ENCODE data around the gene DMC1.
A peak's percentile ranks its signal among the peaks of the same experiment; 100 is the strongest.

DMC1 gene

GRCh38 chr22:38567531-38568285 lies 2.3 kb downstream of the DMC1 start:
- no peak for DNase-seq (ENCODE audit: low read depth)

GRCh38 chr22:38566726-38567504 lies 3.1 kb downstream of the DMC1 start:
- DNase-seq (ENCODE audit: low read depth): no peak

DNA sequence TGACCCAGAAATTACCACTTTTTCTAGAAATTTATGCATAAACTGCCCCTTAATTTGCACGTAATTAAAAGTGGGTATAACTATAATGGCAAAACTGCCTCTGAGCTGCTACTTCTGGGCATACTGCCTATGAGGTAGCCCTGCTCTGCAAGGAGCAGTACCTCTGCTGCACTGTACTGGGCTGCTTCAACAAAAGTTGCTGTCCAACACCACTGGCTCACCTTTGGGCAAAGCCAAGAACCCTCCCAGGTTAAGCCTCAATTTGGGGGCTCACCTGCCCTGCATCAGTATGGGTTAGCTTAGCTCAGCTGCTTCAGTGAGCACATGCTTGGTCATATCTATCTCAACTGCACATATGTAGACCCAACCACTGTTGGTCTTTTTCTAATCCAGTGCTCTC lies 4.5 kb downstream of the DMC1 start:
- DNase-seq (ENCODE audit: low read depth): no peak

- DNase-seq (ENCODE audit: low read depth): no peak
Observed at GRCh38 chr22:38564669-38565068, 5.3 kb downstream of the DMC1 start.

- DNase-seq (ENCODE audit: low read depth): no peak
Observed at GRCh38 chr22:38554281-38554680, 15.7 kb downstream of the DMC1 start.

DNA sequence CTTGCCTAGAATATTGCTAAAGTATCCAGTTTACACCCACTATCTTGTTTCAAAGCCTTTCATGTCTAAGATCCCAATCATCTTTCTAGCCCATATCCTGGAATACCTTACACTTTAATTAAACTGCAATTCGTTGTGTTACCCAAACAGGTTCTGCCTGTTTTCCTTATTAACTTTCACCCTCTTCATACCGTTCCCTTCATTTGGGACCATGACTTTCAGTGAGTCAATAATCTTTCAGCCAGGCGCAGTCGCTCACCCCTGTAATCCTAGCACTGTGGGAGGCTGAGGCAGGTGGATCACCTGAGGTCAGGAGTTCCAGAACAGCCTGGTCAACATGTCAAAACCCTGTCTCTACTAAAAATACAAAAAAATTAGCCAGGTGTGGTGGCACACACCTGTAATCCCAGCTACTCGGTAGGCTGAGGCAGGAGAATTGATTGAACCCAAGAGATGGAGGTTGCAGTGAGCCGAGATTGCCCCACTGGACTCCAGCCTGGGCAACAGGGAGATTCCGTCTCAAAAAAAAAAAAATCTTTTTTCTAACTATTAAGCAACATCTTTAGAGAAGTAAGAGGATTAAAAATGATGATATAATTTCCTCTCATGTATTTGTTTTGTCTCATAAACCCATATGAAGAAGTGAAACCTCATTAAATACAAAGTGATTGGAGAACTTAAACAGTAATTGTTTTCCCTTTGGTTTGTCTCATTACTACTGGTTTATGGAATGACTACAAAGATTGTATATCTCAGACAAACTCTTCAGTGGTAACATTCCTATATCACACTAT lies 20.7 kb downstream of the DMC1 start:
- DNase-seq (ENCODE audit: low read depth): no peak

- DNase-seq (ENCODE audit: low read depth): no peak
Observed at GRCh38 chr22:38540701-38541100, 29.3 kb downstream of the DMC1 start.

DNA sequence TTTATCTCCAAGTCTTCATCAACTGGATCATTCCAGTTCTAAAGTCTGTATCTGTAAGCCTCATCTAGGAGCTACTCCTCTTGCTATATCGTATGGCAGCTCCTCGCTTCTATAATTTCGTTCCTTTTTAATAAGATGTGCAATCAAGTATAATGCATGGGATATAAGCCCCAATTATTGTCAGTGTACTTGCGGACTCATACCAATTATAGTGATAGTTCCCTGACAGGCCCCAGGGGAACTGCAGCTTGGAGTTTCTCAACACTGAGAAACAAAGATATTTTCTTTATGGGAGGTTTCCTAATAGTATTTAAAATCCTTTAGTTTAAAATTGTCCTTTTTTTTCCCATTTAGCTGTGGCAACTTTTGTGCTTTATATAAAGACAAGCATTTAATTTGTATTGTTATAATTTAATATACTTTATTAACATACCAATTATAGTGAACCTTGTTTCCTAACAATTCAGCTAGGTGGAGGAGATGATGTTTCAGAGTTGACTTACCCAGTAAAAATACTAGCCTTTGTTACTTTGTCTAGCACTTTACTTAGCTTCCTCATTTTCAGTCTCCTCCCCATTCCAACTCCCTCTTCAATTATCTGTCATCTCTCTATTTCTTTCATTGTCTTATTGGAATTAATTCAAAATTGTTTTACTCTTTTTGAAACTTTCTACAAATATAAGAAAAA lies 38.6 kb downstream of the DMC1 start:
- DNase-seq (ENCODE audit: low read depth): no peak

GRCh38 chr22:38524429-38524828 lies 45.6 kb downstream of the DMC1 start:
- DNase-seq (ENCODE audit: low read depth): no peak

DNA sequence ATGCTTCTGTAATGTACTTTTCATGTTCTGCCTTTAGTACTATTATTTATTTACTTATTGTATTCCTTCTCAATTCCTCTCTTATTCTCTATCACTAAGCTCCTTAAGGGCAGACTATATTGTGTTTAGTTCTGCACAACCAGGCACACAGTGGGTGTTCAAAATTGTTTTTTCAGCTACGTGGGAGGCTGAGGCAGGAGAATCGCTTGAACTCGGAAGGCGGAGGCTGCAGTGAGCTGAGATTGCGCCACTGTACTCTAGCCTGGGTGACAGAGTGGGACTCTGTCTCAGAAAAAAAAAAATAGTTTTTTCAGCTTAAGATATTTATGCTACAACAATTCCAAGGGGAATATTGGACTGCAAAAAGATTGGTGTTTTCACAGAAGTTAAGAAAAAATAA lies 46.5 kb downstream of the DMC1 start:
- DNase-seq (ENCODE audit: low read depth): no peak

DNA sequence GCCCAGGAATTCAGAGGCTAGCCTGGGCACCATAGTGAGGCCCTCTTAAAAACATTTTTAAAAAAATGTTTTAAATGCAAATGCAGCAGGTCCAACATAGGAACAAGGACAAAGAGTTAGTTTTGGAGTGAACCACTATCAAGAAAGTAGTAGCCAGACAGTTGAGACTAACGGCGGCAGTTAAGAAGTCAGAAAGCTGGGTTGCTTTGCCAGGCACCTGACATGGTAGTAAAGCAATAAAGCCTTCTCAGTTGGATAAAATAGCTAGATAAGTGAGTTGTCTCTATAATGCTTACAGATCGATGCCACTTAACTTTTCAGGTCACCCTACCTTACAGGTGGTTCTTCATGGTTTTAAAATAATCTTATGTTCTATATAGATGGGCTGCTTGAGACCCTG lies 47.0 kb downstream of the DMC1 start:
- no peak for DNase-seq (ENCODE audit: low read depth)

- DNase-seq (ENCODE audit: low read depth): no peak
Observed at GRCh38 chr22:38519453-38520250, 50.3 kb downstream of the DMC1 start.

DNA sequence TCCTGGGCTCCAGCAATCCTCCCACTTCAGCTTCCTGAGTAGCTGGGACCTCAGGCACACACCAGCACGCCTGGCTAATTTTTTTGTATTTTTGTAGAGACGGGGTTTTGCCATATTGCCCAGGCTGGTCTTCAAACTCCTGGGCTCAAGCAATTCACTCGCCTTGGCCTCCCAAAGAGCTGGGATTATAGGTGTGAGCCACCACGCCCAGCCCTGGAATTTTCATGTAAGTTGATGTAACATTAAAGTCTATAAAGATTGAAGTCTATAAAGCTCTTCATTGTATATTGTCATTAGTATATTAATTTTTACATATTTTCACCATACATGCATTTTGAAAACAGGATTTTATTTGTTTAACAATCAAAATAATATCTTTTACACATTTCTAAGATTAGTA lies 51.4 kb downstream of the DMC1 start:
- DNase-seq (ENCODE audit: low read depth): no peak

- DNase-seq (ENCODE audit: low read depth): no peak
Observed at GRCh38 chr22:38513063-38513462, 56.9 kb downstream of the DMC1 start.

DNA sequence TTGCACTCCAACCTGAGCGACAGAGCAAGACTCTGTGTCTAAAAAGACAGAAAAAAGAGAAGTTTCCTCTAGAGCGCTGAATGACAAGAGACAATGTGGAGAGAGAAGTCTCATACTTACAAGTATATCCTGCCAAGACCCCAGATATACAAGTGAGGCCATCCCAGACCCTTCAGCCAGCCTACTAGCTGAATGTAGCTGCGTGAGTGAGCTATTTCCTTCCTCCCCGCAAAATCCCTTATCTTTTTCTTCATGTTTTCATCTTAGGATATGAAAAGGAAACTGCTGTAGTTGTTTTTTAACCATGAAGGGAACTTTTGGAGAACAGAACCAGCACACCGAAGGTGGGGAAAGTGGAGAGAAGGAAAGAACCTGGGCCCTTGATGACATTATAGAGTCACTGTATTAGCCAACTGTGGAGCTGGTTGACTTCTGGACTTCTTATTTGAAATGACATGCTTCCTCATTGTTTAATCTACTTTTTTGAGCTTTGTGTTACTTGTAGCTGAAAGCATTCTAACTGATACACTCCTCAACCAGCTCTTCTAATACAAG lies 59.5 kb downstream of the DMC1 start:
- no peak for DNase-seq (ENCODE audit: low read depth)

- DNase-seq (ENCODE audit: low read depth): peak; percentile 86
Observed at GRCh38 chr22:38506118-38506962, 63.6 kb downstream of the DMC1 start, which contains the start of gene DDX17. Gene DDX17, minus strand, starts transcription at chr22:38506311.

DNA sequence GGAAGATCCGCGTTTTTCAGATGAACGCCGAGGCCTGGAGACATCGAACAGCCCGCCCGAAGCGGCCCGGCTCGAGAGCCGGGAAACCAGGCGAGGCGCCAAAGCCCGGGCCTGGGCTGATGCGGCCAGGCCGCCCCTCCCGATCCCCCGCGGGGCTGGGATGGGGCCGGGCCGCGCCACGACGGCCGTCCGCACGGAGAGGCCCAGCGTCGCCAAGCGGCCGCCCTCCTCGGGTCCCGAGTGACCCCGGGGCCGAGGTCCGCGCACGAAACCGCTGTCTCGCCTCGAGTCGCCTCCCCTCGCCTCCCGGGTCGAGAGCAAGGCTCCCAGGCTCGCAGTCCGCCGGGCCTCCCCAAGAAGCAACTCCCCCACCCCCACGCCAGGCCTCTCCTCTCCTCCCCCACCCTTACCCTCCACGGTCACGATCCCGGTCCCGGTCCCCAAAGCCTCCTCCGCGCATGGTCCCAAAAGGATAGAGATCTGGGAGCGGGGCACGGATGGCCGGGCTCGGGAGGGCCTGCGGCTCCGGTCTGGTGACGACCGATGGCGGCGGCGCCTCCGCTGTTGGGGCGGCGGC lies 64.4 kb downstream of the DMC1 start:
- DNase-seq (ENCODE audit: low read depth): peak; percentile 41

GRCh38 chr22:38504731-38505540 lies 65.0 kb downstream of the DMC1 start:
- peak; percentile 45 for DNase-seq (ENCODE audit: low read depth)

GRCh38 chr22:38503021-38503420 lies 67.0 kb downstream of the DMC1 start:
- no peak for DNase-seq (ENCODE audit: low read depth)
